Prostate gland (tissue), 2 donors: ENCODE measurements around the gene KCNK5.

Experiments
- CTCF ChIP-seq, 4 experiments: fragments of 200-600 bp in 2 of 4; fragments of 450-650 bp in 2 of 4; sonication (generic) in 2 of 4; IDR thresholded peaks; 1 replicate in 3 of 4; 2 replicates in 1 of 4; pipeline ENCODE4 v1.5.1; 2016 to 2019; ENCODE audit warnings: antibody characterized with exemption in 4 of 4, mild to moderate bottlenecking in 2 of 4, moderate library complexity in 2 of 4
- POLR2A ChIP-seq: fragments of 450-650 bp; IDR thresholded peaks from one replicate; pipeline ENCODE4 v1.6.1; 2016; ENCODE audit warnings: antibody characterized with exemption, mild to moderate bottlenecking
- POLR2AphosphoS5 ChIP-seq: sonication (generic); formaldehyde crosslinking; IDR thresholded peaks from one replicate; pipeline ENCODE4 v1.6.1; 2017; ENCODE audit warnings: antibody characterized with exemption

GRCh38 chr6:39247667-39248194 is 18.5 kb upstream of the KCNK5 start:
- TF ChIP-seq CTCF (IDR thresholded peaks at IDR 0.05) (no peak), POLR2A (no peak), POLR2AphosphoS5 (no peak)
